ENCODE results near the gene ROR2. TPM values are rescaled to one million over a fixed set of nuclear protein-coding genes. Genes with fewer than 3 reads are reported as not detected.

ROR2 gene
- total and polyA plus RNA-seq, 2 experiments from 2014 or later = 8.1 to 18.8 TPM

GRCh38 chr9:91824151-91824550 lies 125.9 kb downstream of the ROR2 start:
- Mint-ChIP-seq H3K27me3 (ENCODE audit: insufficient read depth, low read depth, poor library complexity) (peaks cover 4% of the 10 kb centered on the region), H3K27ac (no peak overlapping the region), H3K4me1 (peaks cover 16% of the 10 kb centered on the region), H3K4me3 (no peak overlapping the region), H3K9me3 (peaks cover 9% of the 10 kb centered on the region; the same call in 1 of the 3 replicates), H3K36me3 (ENCODE audit: low read depth) (0 out of 3 replicates have a peak, but pooled peaks cover 8% of the 10 kb centered on the region)
- Histone ChIP-seq H3K4me1 (ENCODE audit: insufficient read depth) (no peaks in the 10 kb centered on the region; the same call in 1 of the 2 replicates), H3K36me3 (ENCODE audit: insufficient read depth) (no peaks in the 10 kb centered on the region), H3K4me2 (no peak overlapping the region), H3K4me3 (no peak overlapping the region), H3K27me3 (ENCODE audit: insufficient read depth) (no peaks in the 10 kb centered on the region), H3K9me2 (ENCODE audit: insufficient read depth) (no peaks in the 10 kb centered on the region), H3K79me2 (replicated peaks; ENCODE audit: insufficient read depth) (no peaks in the 10 kb centered on the region), H2AFZ (no peak overlapping the region), H3K27ac (ENCODE audit: low read depth) (no peak overlapping the region), H4K20me1 (replicated peaks; ENCODE audit: insufficient read depth) (no peaks in the 10 kb centered on the region), H3F3A (replicated peaks; ENCODE audit: low read depth) (no peaks in the 10 kb centered on the region)
- no peak; the same call in 1 of the 3 replicates for ATAC-seq
- DNase-seq (ENCODE audit: low spot score) = no peak
- no peak for TF ChIP-seq ZNF462 (CRISPR knock-in tag; IDR thresholded peaks at IDR 0.05)
- no peak for TF ChIP-seq ZNF331 (CRISPR knock-in tag; IDR thresholded peaks at IDR 0.05; ENCODE audit: low read depth)
- no peak for TF ChIP-seq EZH2phosphoT487 (IDR thresholded peaks at IDR 0.05; ENCODE audit: unreplicated experiment)
- TF ChIP-seq ETS1 (IDR thresholded peaks at IDR 0.05) = no peak
- TF ChIP-seq CTCF (conservative IDR thresholded peaks at IDR 0.05; ENCODE audit: low read depth in 2 of 2) = no peak
- TF ChIP-seq JUNB (IDR thresholded peaks at IDR 0.05; ENCODE audit: unreplicated experiment) = no peak
- no peak for TF ChIP-seq ZNF114 (CRISPR knock-in tag; IDR thresholded peaks at IDR 0.05)

Data from GM23338 (cell line).